Activated naive CD8-positive, alpha-beta T cell treated with anti-CD3 and anti-CD28 coated beads for 36 hours (primary cell): ENCODE measurements around the gene DEFB121. TPM values are rescaled to one million over a fixed set of nuclear protein-coding genes. Genes with fewer than 3 reads are reported as not detected.
"Not testable (repeated sequence)": the region's sequence is repeated elsewhere in the genome, so short reads cannot be mapped to it uniquely, and the experiment has no call there.

Experiments
- DNase-seq: peaks from one replicate; pipeline ENCODE4 v3.0.0; 2021
- H3K27ac Mint-ChIP-seq: one replicate; pipeline ENCODE4 v1.8.0; 2022; ENCODE audit warnings: mild to moderate bottlenecking, moderate library complexity, mixed read lengths
- H3K27me3 Mint-ChIP-seq: one replicate; pipeline ENCODE4 v1.8.0; 2022; ENCODE audit warnings: mild to moderate bottlenecking, mixed read lengths
- H3K36me3 Mint-ChIP-seq: one replicate; pipeline ENCODE4 v1.8.0; 2021; ENCODE audit warnings: mild to moderate bottlenecking, mixed read lengths
- H3K4me1 Mint-ChIP-seq: one replicate; pipeline ENCODE4 v1.8.0; 2021; ENCODE audit warnings: mixed read lengths
- H3K4me3 Mint-ChIP-seq: one replicate; pipeline ENCODE4 v1.8.0; 2022; ENCODE audit warnings: mild to moderate bottlenecking, moderate library complexity, mixed read lengths
- H3K9me3 Mint-ChIP-seq: one replicate; pipeline ENCODE4 v1.8.0; 2022; ENCODE audit warnings: mixed read lengths
- total RNA-seq, 2 experiments: library from RNA; stranded (reverse); gene quantifications; one replicate each; pipeline ENCODE4 v1.2.3, GENCODE V29; 2021

DEFB121 gene
- total RNA-seq, 2 experiments from 2014 or later: not detected

- H3K9me3 Mint-ChIP-seq: no peaks in the 10 kb centered on the region
- H3K27ac Mint-ChIP-seq: no peak overlapping the region
- no peak for DNase-seq
- no peaks in the 10 kb centered on the region for H3K4me1 Mint-ChIP-seq
- no peak overlapping the region for H3K4me3 Mint-ChIP-seq
- no peaks in the 10 kb centered on the region for H3K36me3 Mint-ChIP-seq
- peaks cover 2% of the 10 kb centered on the region for H3K27me3 Mint-ChIP-seq
Measured at GRCh38 chr20:31403886-31404285, 2.1 kb downstream of the DEFB121 start.

GRCh38 chr20:31394900-31395299 is 11.1 kb downstream of the DEFB121 start:
- Mint-ChIP-seq H3K4me3 (no peak overlapping the region), H3K9me3 (no peaks in the 10 kb centered on the region), H3K36me3 (no peaks in the 10 kb centered on the region), H3K4me1 (no peaks in the 10 kb centered on the region), H3K27ac (no peak overlapping the region), H3K27me3 (peaks cover 9% of the 10 kb centered on the region)
- no peak for DNase-seq

- no peak overlapping the region for H3K4me3 Mint-ChIP-seq
- no peaks in the 10 kb centered on the region for H3K9me3 Mint-ChIP-seq
- no peaks in the 10 kb centered on the region for H3K36me3 Mint-ChIP-seq
- no peak for DNase-seq
- no peaks in the 10 kb centered on the region for H3K4me1 Mint-ChIP-seq
- peaks cover 12% of the 10 kb centered on the region for H3K27me3 Mint-ChIP-seq
- H3K27ac Mint-ChIP-seq: no peak overlapping the region
Measured at GRCh38 chr20:31392836-31393235, 13.2 kb downstream of the DEFB121 start.

- DNase-seq: no peak
- Mint-ChIP-seq H3K27ac (no peak within 1 kb of the TSS), H3K4me1 (no peaks in the 10 kb centered on the region), H3K9me3 (no peaks in the 10 kb centered on the region), H3K36me3 (no peaks in the 10 kb centered on the region), H3K27me3 (peaks cover 9% of the 10 kb centered on the region), H3K4me3 (no peak within 1 kb of the TSS)
Measured at GRCh38 chr20:31390490-31390889, 15.5 kb downstream of the DEFB121 start, which contains the start of gene DEFB119. Gene DEFB119, minus strand, starts transcription at chr20:31390590. Its CDS starts 107 bp downstream, at chr20:31390483.

GRCh38 chr20:31374346-31374745 is 31.7 kb downstream of the DEFB121 start:
- Mint-ChIP-seq H3K4me1 (no peaks in the 10 kb centered on the region), H3K27me3 (peaks cover 4% of the 10 kb centered on the region), H3K4me3 (no peak overlapping the region), H3K27ac (no peak overlapping the region), H3K9me3 (peaks cover 2% of the 10 kb centered on the region), H3K36me3 (no peaks in the 10 kb centered on the region)
- no peak for DNase-seq

- H3K4me3 Mint-ChIP-seq: no peak within 1 kb of the TSS
- no peaks in the 10 kb centered on the region for H3K36me3 Mint-ChIP-seq
- no peak within 1 kb of the TSS for H3K27ac Mint-ChIP-seq
- DNase-seq: no peak
- peaks cover 1% of the 10 kb centered on the region for H3K9me3 Mint-ChIP-seq
- H3K27me3 Mint-ChIP-seq: no peaks in the 10 kb centered on the region
- H3K4me1 Mint-ChIP-seq: no peaks in the 10 kb centered on the region
Measured at GRCh38 chr20:31368301-31368700, 37.7 kb downstream of the DEFB121 start, which contains the start of gene DEFB118. Gene DEFB118, plus strand, starts transcription at chr20:31368601. Its CDS starts 50 bp downstream, at chr20:31368651.

GRCh38 chr20:31364272-31364671 is 41.7 kb downstream of the DEFB121 start:
- not testable (repeated sequence) for H3K27ac Mint-ChIP-seq, H3K4me3 Mint-ChIP-seq, H3K9me3 Mint-ChIP-seq, DNase-seq, H3K4me1 Mint-ChIP-seq, H3K27me3 Mint-ChIP-seq, H3K36me3 Mint-ChIP-seq

GRCh38 chr20:31363295-31363694 is 42.7 kb downstream of the DEFB121 start:
- Mint-ChIP-seq H3K27ac (no peak overlapping the region), H3K36me3 (no peaks in the 10 kb centered on the region), H3K4me1 (no peaks in the 10 kb centered on the region), H3K27me3 (peaks cover 3% of the 10 kb centered on the region), H3K4me3 (no peak overlapping the region), H3K9me3 (peaks cover 1% of the 10 kb centered on the region)
- no peak for DNase-seq

- H3K27ac Mint-ChIP-seq: no peak overlapping the region
- H3K4me1 Mint-ChIP-seq: no peaks in the 10 kb centered on the region
- no peak overlapping the region for H3K4me3 Mint-ChIP-seq
- peaks cover 12% of the 10 kb centered on the region for H3K27me3 Mint-ChIP-seq
- no peaks in the 10 kb centered on the region for H3K9me3 Mint-ChIP-seq
- no peaks in the 10 kb centered on the region for H3K36me3 Mint-ChIP-seq
- no peak for DNase-seq
Measured at GRCh38 chr20:31355981-31356380, 50.0 kb downstream of the DEFB121 start.

Other genes starting within 250 kb of the DEFB121 start
- not detected for gene DEFB115, start 148.6 kb downstream of the DEFB121 start, total RNA-seq
- gene DEFB116, start 97.6 kb downstream of the DEFB121 start, total RNA-seq: not detected
- gene DEFB118, start 37.6 kb downstream of the DEFB121 start, total RNA-seq: not detected
- not detected for gene DEFB119, start 15.6 kb downstream of the DEFB121 start, total RNA-seq
- not detected for gene DEFB123, start 34.4 kb upstream of the DEFB121 start, total RNA-seq
- gene DEFB124, start 68.9 kb upstream of the DEFB121 start, total RNA-seq: not detected
- not detected for gene REM1, start 69.1 kb upstream of the DEFB121 start, total RNA-seq
- gene HM13, start 108.2 kb upstream of the DEFB121 start, total RNA-seq: 100 to 1,000 TPM; 137 to 142 TPM
- under 1 TPM; 0.36 to 0.37 TPM for gene ID1, start 199.1 kb upstream of the DEFB121 start, total RNA-seq
- gene COX4I2, start 231.7 kb upstream of the DEFB121 start, total RNA-seq: not detected